ENCODE data around the gene MCL1.
"Not testable (repeated sequence)": the region's sequence is repeated elsewhere in the genome, so short reads cannot be mapped to it uniquely, and the experiment has no call there.

Gene MCL1

DNA sequence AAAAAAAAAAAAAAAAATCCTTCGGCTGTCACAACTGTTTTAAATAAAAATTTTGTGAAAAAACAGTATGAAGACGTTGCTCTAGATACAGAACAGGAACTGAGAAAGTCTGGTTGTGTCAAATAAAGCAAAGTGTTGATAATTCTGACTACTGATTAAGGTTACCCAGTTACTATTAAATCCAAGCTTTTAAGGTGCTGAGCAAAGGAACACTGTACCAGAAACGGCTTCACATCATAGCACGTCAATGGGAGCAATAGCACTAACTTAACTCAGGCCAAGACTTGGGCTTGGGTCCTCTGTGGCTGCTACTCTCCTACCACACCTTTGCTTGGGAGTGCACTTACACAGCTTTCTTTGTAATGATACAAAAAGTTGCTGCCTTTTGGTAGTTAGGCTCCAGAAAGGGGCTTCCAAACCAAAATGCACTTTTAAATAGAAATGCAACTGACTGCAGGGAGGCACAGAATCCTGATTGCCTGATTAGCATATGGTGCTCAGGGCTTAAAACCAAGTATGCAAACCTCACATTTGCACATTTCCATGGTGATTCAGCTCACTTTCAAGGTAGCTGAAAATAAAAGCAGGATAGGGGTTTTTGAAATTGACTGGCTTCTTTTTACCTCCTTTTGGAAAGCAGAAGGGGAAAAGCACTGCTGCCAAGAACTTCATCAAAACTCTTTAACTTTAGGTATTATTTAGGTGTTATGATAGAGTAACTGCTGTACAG is 6.3 kb downstream of the MCL1 start:
- no peak for DNase-seq (ENCODE audit: low read depth in 1 of 2, low spot score in 1 of 2)

DNA sequence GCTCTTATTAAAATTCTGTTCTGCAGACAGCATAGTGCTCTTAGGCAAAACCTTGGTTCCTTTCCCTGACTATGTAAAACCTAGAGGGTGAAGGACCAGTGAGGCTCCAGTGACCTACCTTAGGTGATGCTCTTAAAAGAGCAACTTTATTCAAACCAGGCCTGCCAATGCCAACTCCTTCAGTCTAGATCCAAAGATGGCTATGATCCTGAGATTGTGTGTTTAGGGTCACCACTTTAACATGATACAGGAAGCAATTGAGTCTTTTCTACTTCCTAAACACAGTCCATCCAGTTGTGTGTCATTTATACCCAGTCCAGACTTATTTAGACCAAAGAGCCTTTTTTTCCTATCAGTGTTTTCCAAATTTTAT is 10.8 kb downstream of the MCL1 start:
- no peak for DNase-seq (ENCODE audit: low read depth in 1 of 2, low spot score in 1 of 2)

DNA sequence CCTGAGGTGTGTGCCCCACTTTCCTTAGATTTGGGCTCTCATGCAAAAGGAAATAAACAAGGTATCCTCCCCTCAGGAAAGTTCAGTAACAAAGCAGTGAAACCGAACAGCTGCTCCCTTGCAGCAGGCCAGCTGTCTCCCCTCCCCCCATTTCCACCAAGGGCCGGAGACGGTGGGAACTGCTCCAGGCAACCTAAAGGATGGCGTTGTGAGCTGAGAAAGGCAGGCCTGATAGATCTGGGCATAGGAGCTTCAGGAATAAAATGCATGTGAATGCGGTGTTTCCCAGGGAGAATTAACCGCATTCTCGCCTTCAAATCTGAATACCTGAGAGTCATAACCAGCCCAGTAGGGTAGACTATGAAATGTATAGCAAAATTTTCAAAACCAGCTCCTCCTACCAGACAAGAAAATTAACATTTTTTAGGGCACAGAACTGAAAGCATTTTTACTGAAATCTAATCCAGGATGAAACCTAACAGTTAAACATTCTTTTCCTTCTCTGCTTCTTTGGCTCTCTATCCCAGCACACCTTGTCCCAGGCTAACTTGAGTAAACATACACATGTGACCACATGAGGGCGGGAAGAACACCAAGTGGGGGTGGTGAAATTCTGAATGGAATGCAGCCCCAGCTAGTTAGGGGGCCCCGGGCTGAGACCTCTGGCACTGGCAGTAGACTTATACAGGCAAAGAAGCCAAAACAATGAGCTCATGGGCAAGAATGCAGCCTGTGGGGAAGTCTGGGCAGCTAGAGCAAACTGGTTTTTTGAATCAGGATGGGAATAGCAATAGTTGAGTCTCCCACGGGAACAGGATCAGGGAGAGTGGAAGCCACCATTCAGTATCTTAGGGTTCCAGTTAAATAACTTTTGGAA is 11.5 kb downstream of the MCL1 start:
- peak in 1 of 2 donors; percentile 34 for DNase-seq (ENCODE audit: low read depth in 1 of 2, low spot score in 1 of 2)

DNA sequence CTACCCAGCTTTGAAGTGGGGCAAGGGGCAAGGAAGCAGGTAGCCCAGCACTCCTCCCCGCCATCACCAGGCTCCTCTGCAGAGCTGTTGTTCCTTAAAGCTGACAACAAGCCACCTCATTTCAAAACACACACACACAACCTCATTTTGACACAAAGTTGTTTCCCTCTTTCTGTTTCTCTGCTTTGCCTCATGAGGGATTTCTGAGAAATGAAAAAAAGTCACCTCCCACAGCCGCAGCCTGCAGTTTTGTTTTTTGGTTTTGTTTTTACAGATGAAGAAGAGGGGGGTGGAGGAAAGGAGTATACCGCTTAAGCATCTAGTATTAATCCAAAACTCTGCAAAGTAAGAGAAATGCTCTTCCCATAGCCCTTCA is 12.1 kb downstream of the MCL1 start:
- peak; percentile 23 to 37 for DNase-seq (ENCODE audit: low read depth in 1 of 2, low spot score in 1 of 2)

DNA sequence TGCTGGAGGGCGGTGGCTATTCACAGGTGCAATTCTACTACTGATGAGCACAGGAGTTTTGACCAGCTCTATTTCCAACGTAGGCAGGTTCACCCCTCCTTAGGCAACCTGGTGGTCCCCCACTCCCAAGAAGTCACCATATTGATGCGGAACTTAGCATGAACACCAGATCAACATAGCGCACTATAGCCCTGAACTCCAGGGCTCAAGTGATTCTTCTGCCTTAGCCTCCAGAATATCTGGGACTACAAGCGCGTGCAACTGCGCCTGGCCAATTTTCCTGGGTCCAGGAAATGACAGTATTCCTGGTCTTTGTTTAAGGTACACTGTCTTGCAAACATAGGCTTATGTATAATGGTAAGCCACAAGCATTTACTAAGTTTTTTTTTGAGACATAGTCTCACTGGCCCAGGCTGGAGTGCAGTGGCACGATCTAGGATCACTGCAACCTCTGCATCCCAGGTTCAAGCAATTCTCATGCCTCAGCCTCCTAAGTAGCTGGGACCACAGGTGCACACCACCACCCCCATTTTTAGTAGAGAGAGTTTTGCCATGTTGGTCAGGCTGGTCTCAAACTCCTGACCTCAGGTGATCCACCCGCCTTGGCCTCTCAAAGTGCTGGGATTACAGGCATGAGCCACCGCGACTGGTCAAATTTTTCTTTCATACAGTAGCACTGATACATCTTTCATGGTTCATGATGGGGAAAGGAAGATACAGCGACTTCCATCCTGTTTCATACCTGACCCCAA is 12.6 kb downstream of the MCL1 start:
- no peak for DNase-seq (ENCODE audit: low read depth in 1 of 2, low spot score in 1 of 2)

DNA sequence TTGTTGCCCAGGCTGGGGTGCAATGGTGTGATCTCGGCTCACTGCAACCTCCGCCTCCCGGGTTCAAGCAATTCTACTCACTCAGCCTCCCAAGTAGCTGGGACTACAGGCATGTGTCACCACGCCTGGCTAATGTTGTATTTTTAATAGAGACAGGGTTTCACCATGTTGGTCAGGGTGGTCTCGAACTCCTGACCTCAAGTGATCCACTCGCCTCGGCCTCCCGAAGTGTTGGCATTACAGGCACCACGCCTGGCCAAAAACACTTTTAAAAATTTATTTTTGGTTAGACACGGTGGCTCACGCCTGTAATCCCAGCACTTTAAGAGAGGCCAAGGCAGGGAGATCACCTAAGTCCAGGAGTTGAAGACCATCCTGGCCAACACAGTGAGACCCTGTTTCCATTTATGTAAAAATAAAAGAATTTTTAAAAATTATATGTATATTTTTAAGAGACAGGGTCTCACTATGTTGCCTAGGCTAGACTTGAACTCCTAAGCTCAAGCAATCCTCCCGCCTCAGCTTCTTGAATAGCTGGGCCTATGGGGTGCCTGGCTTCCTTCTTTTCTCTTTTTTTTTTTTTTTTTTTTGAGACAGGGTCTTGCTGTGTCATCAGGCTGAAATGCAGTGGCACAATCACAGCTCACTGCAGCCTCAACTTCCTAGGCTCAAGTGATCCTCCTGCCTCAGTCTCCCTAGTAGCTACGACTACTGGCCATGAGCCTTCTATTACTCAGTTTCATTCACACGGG is 14.0 kb downstream of the MCL1 start:
- DNase-seq (ENCODE audit: low read depth in 1 of 2, low spot score in 1 of 2), result not testable (repeated sequence)

DNA sequence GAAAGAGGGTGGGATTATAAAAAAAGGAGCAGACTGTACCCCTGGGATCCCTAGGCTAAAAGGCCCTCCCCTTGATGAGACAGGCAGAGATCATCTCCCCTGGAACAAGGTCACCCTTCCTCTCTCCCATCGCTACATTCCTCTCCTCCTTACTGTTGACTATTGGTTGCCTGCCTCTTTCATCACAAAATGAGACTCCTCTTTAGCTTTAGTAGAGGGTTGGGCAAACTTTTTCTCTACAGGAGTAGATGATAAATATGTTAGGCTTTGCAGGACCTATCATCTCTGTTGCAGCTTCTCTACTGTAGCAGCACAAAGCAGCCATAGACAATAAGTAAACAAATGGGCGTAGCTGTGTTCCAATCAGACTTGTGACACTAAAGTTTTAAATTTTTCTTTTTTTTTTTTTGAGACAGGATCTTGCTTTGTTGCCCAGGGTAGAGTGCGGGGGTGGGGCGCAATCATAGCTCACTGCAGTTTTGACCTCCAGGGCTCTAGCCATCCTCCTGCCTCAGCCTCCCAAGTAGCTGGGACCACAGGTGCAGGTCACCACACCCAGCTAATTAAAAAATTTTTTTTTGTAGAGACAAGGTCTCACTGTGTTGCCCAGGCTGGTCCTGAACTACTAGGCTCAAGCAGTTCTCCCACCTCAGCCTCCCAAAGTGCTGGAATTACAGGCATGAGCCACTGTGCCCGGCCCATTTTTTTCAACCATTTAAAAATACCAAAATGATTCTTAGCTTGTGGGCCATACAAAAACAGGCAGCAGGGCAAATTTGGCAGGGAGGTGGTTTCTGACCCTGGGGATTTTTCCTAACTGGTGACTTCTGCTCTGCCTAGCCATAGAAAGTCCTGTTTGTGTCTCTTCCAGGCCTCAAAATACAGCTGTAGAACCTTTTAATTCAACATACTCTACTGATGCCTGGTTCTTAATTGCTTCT is 15.1 kb downstream of the MCL1 start:
- no peak for DNase-seq (ENCODE audit: low read depth in 1 of 2, low spot score in 1 of 2)

DNA sequence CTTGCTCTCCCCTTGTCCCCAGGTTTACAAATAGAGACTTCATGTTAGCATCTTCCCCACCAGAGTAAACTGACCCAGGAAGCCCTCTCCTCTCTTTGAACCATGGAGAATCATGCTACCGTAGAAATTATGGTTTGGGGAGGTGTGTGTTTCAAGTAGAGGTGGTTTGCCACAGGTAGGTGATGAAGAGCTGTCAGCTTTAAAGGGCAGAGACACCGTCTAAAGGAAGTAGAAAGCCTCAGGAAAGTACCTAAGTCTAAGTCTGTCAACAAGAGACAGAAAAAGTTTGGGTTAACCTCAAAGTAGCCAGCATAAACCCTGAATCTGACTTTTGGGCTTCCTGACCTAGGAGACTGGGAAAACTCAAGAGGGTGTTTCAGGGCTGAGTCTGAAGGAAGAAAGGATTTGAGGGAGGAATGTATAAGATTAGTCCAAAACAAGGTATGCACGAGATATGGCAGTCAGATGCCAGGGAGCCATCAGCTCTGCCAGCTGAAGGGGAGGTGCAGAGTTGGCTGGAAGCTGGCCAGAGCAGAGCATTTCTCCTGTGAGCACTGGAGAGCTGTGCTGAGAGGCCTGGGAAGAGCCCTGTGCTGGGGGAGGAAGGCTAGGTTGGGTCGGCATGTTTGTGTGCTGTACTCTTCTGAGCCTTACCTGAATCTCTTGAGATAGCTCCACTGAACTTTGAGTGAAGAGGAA is 15.9 kb downstream of the MCL1 start:
- no peak for DNase-seq (ENCODE audit: low read depth in 1 of 2, low spot score in 1 of 2)

DNA sequence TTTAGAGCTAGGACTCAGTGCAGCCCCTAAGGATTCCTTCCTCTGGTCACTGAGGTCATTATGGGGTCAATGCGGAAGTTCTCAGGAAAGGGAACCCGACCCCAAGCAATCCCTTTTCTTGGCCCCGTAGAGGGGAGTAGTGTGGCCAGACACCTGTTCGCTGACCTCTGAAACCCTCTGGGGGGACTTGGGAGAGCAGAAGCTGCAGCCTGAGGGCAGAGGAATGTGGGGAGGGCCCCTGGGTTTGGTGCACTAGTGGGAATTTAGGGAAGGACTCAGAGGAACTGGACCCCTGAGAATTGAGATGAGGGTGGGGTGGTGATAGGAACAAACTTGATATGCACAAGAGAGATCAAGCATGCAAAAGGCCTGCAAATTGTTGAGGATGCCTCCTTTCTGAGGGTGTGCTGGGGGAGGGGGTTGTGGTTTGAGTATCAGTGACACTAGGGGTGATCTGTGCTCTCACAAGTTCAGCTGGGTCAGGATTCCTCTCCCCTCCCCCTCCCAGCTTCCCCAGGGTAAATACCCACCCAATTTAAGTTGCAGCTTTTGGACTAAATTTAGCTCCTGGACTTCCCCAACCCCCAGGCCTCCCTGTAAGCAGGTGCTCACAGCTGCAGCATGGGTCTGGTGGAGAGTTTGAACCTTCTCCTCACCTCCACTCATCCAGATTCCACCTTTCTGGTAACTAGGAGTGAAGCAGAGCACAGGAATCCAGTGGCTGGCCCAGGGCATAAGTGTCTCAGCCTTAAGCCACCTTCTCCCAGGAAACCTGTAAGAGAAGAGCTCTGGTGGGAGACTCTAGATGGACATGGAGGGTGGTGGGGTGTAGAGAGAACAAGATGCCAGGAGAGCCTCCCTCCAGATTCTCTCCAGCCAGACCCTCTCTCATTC is 16.7 kb downstream of the MCL1 start:
- DNase-seq (ENCODE audit: low read depth in 1 of 2, low spot score in 1 of 2), result peak; percentile 40 to 52

DNA sequence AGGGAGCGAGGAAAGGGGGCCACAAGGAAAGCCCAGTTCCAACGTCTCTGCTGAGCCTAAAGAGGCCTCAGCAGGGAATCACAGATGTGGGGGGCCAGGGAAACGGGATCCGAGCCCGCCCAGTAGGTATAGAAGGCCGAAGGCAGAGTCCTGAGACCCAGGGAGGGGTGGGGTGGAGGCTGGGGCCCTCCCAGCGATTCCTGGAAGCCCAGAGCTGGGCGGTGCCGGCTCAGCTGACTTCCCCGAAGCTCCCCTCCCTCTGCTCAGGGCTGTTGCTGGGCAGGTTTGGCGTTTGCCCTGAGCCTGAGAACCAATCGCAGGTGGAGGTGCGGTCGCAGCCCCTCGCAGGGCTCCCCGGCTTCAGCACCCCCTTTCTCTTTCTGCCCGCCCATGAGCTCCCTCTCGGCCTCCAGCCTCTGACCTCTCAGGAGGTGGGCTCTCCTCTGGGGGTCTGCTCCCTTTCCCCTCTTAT is 17.4 kb downstream of the MCL1 start:
- DNase-seq (ENCODE audit: low read depth in 1 of 2, low spot score in 1 of 2), result peak; percentile 75 to 81

DNA sequence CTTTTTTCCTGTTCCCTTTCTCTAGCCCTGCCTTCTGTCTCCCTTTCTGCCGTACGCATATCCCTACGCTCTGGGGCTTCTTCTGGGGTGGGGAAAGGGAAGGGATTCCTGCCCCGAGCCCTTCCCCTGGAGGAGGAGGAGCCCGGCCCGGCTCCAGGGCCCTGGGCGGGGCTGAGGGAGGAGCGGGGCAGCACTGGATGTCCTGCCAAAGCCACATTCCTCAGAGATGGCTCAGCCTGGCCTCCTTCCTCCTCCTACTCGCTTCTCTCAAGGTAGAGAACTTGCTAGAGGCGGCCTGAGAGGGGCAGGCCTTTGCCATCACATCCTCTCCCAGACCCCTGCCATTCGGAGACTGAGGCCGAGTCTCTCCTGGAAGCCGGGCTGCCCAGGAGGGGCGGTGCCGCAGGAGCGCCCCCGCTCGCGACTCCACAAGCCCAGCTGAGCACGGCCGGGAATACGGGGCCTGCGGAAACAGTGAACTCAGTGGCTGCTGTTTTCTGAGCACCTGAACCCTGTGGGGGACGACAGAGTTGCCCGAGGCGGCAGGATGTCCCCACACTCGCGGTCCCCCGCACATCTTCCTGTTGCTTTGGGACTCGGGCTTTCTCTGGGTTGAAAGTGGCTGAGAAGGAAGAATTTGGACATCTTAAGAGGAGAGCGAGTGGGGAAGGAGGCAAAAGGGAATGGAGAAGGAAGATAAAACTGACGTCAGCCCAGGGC is 18.0 kb downstream of the MCL1 start:
- peak; percentile 32 to 47 for DNase-seq (ENCODE audit: low read depth in 1 of 2, low spot score in 1 of 2)

DNA sequence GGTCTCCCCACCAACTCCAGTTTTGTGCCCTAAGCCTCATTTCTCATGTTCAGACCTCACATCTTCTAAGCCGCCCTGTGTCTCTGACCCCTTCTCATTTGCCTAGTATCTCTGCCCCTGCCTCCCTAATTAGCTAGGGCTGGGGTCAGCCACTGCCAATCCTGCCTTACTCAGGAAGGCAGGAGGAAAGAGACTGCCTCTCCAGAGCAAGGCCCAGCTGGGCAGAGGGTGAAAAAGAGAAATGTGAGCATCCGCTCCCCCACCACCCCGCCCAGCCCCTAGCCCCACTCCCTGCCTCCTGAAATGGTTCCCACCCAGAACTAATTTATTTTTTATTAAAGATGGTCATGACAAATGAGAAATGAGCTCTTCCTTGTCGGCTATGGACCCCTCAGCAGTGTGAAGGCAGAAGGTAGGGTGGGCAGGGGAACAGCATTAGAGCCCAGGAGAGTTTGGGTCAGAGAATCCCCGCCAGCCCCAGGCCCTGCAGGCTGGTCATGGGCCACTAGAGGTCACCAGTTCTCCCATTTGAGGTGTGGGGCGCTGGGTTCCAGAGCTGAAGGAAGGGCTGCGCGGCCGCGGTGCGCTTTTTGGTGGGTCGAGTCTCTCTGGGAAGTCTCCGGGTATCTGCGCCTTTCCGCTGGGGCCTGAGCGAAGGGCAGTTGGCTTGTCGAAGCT is 18.7 kb downstream of the MCL1 start:
- DNase-seq (ENCODE audit: low read depth in 1 of 2, low spot score in 1 of 2), result peak; percentile 65 to 74

DNA sequence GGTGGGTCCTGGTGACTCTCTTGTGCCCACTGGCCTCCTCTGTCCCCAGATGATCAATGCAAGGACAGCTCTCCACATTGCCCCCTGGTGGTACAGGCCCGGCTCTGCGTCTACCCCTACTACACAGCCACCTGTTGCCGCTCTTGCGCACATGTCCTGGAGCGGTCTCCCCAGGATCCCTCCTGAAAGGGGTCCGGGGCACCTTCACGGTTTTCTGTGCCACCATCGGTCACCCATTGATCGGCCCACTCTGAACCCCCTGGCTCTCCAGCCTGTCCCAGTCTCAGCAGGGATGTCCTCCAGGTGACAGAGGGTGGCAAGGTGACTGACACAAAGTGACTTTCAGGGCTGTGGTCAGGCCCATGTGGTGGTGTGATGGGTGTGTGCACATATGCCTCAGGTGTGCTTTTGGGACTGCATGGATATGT is 19.4 kb downstream of the MCL1 start:
- peak; percentile 46 to 50 for DNase-seq (ENCODE audit: low read depth in 1 of 2, low spot score in 1 of 2)

DNA sequence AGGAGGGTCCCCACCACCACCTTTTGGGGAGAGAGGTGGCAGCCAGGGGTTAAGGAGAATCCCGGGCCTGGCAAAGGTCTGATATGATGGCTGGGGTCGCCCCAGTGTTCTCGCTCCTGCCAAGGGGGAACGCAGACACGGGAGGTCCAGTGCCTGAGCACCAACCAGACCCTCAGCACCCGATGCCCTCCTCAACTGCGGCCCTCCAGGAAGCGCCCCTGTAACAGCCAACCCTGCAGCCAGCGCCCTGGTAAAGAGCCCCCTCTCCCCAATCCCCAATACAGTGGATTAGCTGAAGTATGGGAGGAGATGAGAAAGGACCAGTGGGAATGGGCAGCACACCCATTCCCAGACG is 19.8 kb downstream of the MCL1 start:
- DNase-seq (ENCODE audit: low read depth in 1 of 2, low spot score in 1 of 2), result no peak

DNA sequence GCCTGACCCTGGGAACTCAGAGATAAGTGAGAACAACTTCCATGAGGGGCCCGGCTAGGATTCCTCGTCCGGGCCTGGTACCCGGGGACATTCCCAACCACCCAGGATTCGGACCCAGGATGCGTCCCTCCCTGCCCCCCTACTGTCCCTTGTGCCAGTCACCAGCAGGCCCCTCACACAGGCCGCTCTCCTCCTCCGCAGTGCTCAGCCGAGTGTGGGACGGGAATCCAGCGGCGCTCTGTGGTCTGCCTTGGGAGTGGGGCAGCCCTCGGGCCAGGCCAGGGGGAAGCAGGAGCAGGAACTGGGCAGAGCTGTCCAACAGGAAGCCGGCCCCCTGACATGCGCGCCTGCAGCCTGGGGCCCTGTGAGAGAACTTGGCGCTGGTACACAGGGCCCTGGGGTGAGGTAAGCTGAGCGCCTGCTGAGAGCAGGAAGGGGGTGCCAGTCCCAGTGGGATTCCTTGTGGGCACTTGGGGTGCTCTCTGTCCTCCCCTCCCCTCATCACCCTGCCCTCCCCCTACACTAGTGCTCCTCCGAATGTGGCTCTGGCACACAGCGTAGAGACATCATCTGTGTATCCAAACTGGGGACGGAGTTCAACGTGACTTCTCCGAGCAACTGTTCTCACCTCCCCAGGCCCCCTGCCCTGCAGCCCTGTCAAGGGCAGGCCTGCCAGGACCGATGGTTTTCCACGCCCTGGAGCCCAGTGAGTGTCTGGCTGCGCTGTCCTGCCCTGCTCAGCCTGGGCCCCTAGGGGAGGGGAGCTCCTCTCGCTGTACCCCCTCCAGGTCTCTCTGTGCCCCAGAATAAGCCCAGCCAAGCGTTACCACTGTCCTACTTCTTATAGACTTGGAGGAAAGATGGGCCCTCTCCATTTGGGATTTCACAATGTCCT is 20.4 kb downstream of the MCL1 start:
- DNase-seq (ENCODE audit: low read depth in 1 of 2, low spot score in 1 of 2), result no peak

DNA sequence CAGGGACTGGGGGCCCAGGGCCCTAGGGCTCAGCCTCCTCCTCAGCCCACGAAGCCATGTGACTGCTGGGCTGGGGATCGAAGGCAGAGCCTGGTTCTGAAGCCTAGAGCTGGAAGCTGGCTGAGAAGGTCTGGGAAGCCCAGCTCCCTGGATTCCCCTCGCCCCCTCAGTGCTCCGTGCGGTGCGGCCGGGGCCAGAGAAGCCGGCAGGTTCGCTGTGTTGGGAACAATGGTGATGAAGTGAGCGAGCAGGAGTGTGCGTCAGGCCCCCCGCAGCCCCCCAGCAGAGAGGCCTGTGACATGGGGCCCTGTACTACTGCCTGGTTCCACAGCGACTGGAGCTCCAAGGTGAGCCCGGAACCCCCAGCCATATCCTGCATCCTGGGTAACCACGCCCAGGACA is 21.1 kb downstream of the MCL1 start:
- no peak for DNase-seq (ENCODE audit: low read depth in 1 of 2, low spot score in 1 of 2)
